Retinal pigment epithelial cell (primary cell): Measurements from ENCODE around the gene OR51L1.
"Not testable (repeated sequence)": the region's sequence is repeated elsewhere in the genome, so short reads cannot be mapped to it uniquely, and the experiment has no call there.

Source experiments
- DNase-seq: peaks from one replicate; pipeline ENCODE4 v3.0.0-alpha.2; 2010; ENCODE audit warnings: low read depth
- H3K4me3 ChIP-seq: 2 replicates; pipeline ENCODE4 v1.5.1; 2011; ENCODE audit warnings: mild to moderate bottlenecking, low read length, control low read depth, moderate library complexity
- CTCF ChIP-seq: conservative IDR thresholded peaks from 2 replicates; pipeline ENCODE4 v1.5.1; 2011; ENCODE audit warnings: low read depth, low read length, control low read depth, inconsistent platforms

Gene OR51L1

GRCh38 chr11:4994551-4994950 is at the start of gene OR51L1:
OR51L1 (plus strand) TSS chr11:4994851; CDS start chr11:4998983, 4,132 bp downstream.
- TF ChIP-seq CTCF: no peak
- no peak within 1 kb of the TSS for H3K4me3 ChIP-seq
- no peak for DNase-seq

- DNase-seq: no peak
- no peak within 1 kb of the TSS for H3K4me3 ChIP-seq
- TF ChIP-seq CTCF: no peak
Measured at GRCh38 chr11:4947505-4947904, 47.1 kb upstream of the OR51L1 start, which contains the start of gene OR51A4. OR51A4 (minus strand) TSS chr11:4947605; CDS start chr11:4947100, 505 bp downstream.

- DNase-seq, H3K4me3 ChIP-seq: not testable (repeated sequence)
Measured at GRCh38 chr11:4955613-4956012, 39.0 kb upstream of the OR51L1 start, which contains the start of gene OR51A2. OR51A2 (minus strand) TSS chr11:4955713; CDS start chr11:4955713, 0 bp downstream.

GRCh38 chr11:4957396-4957795 is 37.3 kb upstream of the OR51L1 start:
- no peak overlapping the region for H3K4me3 ChIP-seq
- TF ChIP-seq CTCF: no peak

GRCh38 chr11:4960877-4961276 is 33.8 kb upstream of the OR51L1 start:
- H3K4me3 ChIP-seq: no peak overlapping the region
- DNase-seq: no peak
- no peak for TF ChIP-seq CTCF

More at GRCh38 chr11:4957396-4957795, 37.3 kb upstream of the OR51L1 start:
- no peak for DNase-seq

- no peak for DNase-seq
- TF ChIP-seq CTCF: no peak
- H3K4me3 ChIP-seq: no peak overlapping the region
Measured at GRCh38 chr11:4962816-4963215, 31.8 kb upstream of the OR51L1 start.

- DNase-seq: no peak
- no peak overlapping the region for H3K4me3 ChIP-seq
- no peak for TF ChIP-seq CTCF
Measured at GRCh38 chr11:4975436-4975835, 19.2 kb upstream of the OR51L1 start.

- TF ChIP-seq CTCF: no peak
- H3K4me3 ChIP-seq: no peak overlapping the region
- no peak for DNase-seq
Measured at GRCh38 chr11:4979036-4979435, 15.6 kb upstream of the OR51L1 start.
